Suprapubic skin (tissue), 4 donors: ENCODE measurements around the gene FOXA3. TPM values are rescaled to one million over a fixed set of nuclear protein-coding genes. Genes with fewer than 3 reads are reported as not detected.

Experiments
- DNase-seq, 2 donors: peaks; one replicate each; pipeline ENCODE4 v3.0.0-alpha.2; 2019; ENCODE audit warnings: low spot score in 2 of 2
- H3K27ac ChIP-seq: fragments of 200-600 bp; sonication (generic); one replicate; pipeline ENCODE4 v1.5.1; 2019
- H3K27me3 ChIP-seq: fragments of 200-600 bp; sonication (generic); one replicate; pipeline ENCODE4 v1.5.1; 2019
- H3K36me3 ChIP-seq: fragments of 200-600 bp; sonication (generic); one replicate; pipeline ENCODE4 v1.5.1; 2019
- H3K4me1 ChIP-seq: fragments of 200-600 bp; sonication (generic); one replicate; pipeline ENCODE4 v1.5.1; 2019
- H3K4me3 ChIP-seq: fragments of 200-600 bp; sonication (generic); one replicate; pipeline ENCODE4 v1.5.1; 2019; ENCODE audit warnings: mild to moderate bottlenecking
- H3K9me3 ChIP-seq: fragments of 200-600 bp; sonication (generic); one replicate; pipeline ENCODE4 v1.5.1; 2019
- CTCF ChIP-seq, 2 donors: fragments of 200-600 bp in 1 of 2; fragments of 450-650 bp in 1 of 2; sonication (generic) in 1 of 2; IDR thresholded peaks; one replicate each; pipeline ENCODE4 v1.5.1; 2016 to 2019; ENCODE audit warnings: antibody characterized with exemption in 2 of 2, mild to moderate bottlenecking in 1 of 2, moderate library complexity in 1 of 2
- EP300 ChIP-seq: sonication (generic); formaldehyde crosslinking; IDR thresholded peaks from one replicate; pipeline ENCODE4 v1.6.1; 2017; ENCODE audit warnings: antibody characterized with exemption
- POLR2A ChIP-seq, 2 donors: fragments of 450-650 bp; IDR thresholded peaks; one replicate each; pipeline ENCODE4 v1.6.1; 2017; ENCODE audit warnings: antibody characterized with exemption in 2 of 2, mild to moderate bottlenecking in 2 of 2, moderate library complexity in 2 of 2
- POLR2AphosphoS5 ChIP-seq, 3 donors: sonication (generic); formaldehyde crosslinking; IDR thresholded peaks; one replicate each; pipeline ENCODE4 v1.6.1; 2017; ENCODE audit warnings: antibody characterized with exemption in 3 of 3
- WGBS: methylation state at CpG from one replicate; pipeline ENCODE4 v1.1.5; 2018; 5-methylcytosine and 5-hydroxymethylcytosine counted together
- total RNA-seq, 4 donors: library from RNA; depleted of rRNA; stranded (reverse); fragments of >200 nt; gene quantifications; one replicate each; pipeline ENCODE4 v1.1.0, GENCODE V29; 2016

Gene FOXA3
- total RNA-seq, 4 donors from 2014 or later, result 0.30 TPM; not detected in 3

- Histone ChIP-seq H3K4me1 (peaks cover 3% of the 10 kb centered on the region), H3K36me3 (peaks cover 47% of the 10 kb centered on the region), H3K9me3 (no peaks in the 10 kb centered on the region), H3K27ac (no peak overlapping the region), H3K4me3 (no peak overlapping the region), H3K27me3 (no peaks in the 10 kb centered on the region)
- TF ChIP-seq CTCF (IDR thresholded peaks at IDR 0.05), result no peak
- TF ChIP-seq POLR2A (IDR thresholded peaks at IDR 0.05), result no peak
- TF ChIP-seq EP300, result no peak
- no peak for TF ChIP-seq POLR2AphosphoS5 (IDR thresholded peaks at IDR 0.05)
- 30% methylated on average over 3 of the region's 19 CpGs for WGBS
- no peak for DNase-seq
Measured at GRCh38 chr19:45817725-45818301, 46.3 kb upstream of the FOXA3 start.

- H3K27me3 ChIP-seq, result no peaks in the 10 kb centered on the region
- peaks cover 65% of the 10 kb centered on the region for H3K36me3 ChIP-seq
- H3K4me3 ChIP-seq, result no peak overlapping the region
- DNase-seq, result no peak
- H3K27ac ChIP-seq, result no peak overlapping the region
- TF ChIP-seq EP300, result no peak
- no peak for TF ChIP-seq CTCF (IDR thresholded peaks at IDR 0.05)
- TF ChIP-seq POLR2AphosphoS5 (IDR thresholded peaks at IDR 0.05), result no peak
- no peak for TF ChIP-seq POLR2A (IDR thresholded peaks at IDR 0.05)
- peaks cover 9% of the 10 kb centered on the region for H3K4me1 ChIP-seq
- H3K9me3 ChIP-seq, result no peaks in the 10 kb centered on the region
- WGBS, result 90% methylated on average over 5 of the region's 6 CpGs
Measured at GRCh38 chr19:45819769-45820168, 44.4 kb upstream of the FOXA3 start.

- peaks cover 70% of the 10 kb centered on the region for H3K36me3 ChIP-seq
- WGBS, result 71% methylated on average over 16 of the region's 20 CpGs
- H3K27me3 ChIP-seq, result no peaks in the 10 kb centered on the region
- no peaks in the 10 kb centered on the region for H3K9me3 ChIP-seq
- DNase-seq, result no peak
- TF ChIP-seq CTCF (IDR thresholded peaks at IDR 0.05), result no peak
- TF ChIP-seq POLR2AphosphoS5 (IDR thresholded peaks at IDR 0.05), result no peak
- no peak for TF ChIP-seq EP300
- TF ChIP-seq POLR2A (IDR thresholded peaks at IDR 0.05), result no peak
- no peak overlapping the region for H3K27ac ChIP-seq
- H3K4me1 ChIP-seq, result peaks cover 13% of the 10 kb centered on the region
- H3K4me3 ChIP-seq, result no peak overlapping the region
Measured at GRCh38 chr19:45820413-45821102, 43.6 kb upstream of the FOXA3 start.

GRCh38 chr19:45821103-45821521 is 43.0 kb upstream of the FOXA3 start:
- DNase-seq, result no peak
- 82% methylated on average over 8 of the region's 8 CpGs for WGBS
- Histone ChIP-seq H3K4me3 (no peak overlapping the region), H3K36me3 (peaks cover 75% of the 10 kb centered on the region), H3K27ac (no peak overlapping the region), H3K9me3 (no peaks in the 10 kb centered on the region), H3K4me1 (peaks cover 13% of the 10 kb centered on the region), H3K27me3 (no peaks in the 10 kb centered on the region)
- no peak for TF ChIP-seq POLR2A (IDR thresholded peaks at IDR 0.05)
- no peak for TF ChIP-seq EP300
- TF ChIP-seq POLR2AphosphoS5 (IDR thresholded peaks at IDR 0.05), result no peak
- no peak for TF ChIP-seq CTCF (IDR thresholded peaks at IDR 0.05)

- H3K4me1 ChIP-seq, result peaks cover 13% of the 10 kb centered on the region
- 85% methylated on average over 10 of the region's 10 CpGs for WGBS
Measured at GRCh38 chr19:45821570-45821969, 42.6 kb upstream of the FOXA3 start.

More at GRCh38 chr19:45821570-45821969, 42.6 kb upstream of the FOXA3 start:
- TF ChIP-seq POLR2AphosphoS5 (IDR thresholded peaks at IDR 0.05), result no peak
- no peak for TF ChIP-seq CTCF (IDR thresholded peaks at IDR 0.05)
- no peak for TF ChIP-seq EP300
- no peak for TF ChIP-seq POLR2A (IDR thresholded peaks at IDR 0.05)
- Histone ChIP-seq H3K9me3 (no peaks in the 10 kb centered on the region), H3K36me3 (peaks cover 80% of the 10 kb centered on the region), H3K4me3 (no peak overlapping the region), H3K27ac (no peak overlapping the region), H3K27me3 (no peaks in the 10 kb centered on the region)
- no peak for DNase-seq
